Measurements from ENCODE around the gene ATP1A2.
A peak's percentile ranks its signal among the peaks of the same experiment; 100 is the strongest.

ATP1A2 gene

DNA sequence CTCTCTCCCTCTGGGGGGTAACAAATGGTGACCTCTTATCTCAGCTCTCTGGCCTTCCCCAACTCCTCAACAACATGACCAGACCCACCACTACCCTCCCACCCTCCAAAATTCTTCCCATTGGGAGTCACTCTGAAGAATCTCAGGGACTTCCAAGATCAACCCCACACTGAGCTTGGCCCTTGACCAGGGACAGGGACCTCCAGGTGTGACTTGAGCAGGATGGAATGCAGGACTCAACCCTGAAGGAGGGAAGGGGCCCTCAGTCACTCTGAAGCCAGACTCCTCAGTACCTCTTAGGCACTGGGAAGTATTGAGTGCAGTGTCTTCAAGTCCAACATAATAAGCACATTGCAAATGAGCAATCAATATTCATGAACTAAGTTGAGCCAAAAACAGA, 76.7 kb downstream of the ATP1A2 start:
- Histone ChIP-seq H3K4me3 (ENCODE audit: low read depth, low read length) (no peak overlapping the region), H3K4me1 (ENCODE audit: control insufficient read depth, insufficient read depth, low read length) (no peaks in the 10 kb centered on the region), H3K9me3 (ENCODE audit: control insufficient read depth, insufficient read depth, low read depth, low read length) (no peaks in the 10 kb centered on the region), H3K27ac (ENCODE audit: extremely low read depth, low read depth, low read length) (no peak overlapping the region), H3K36me3 (ENCODE audit: control insufficient read depth in 2 of 2, insufficient read depth in 1 of 2, low read length in 2 of 2) (no peaks in the 10 kb centered on the region)
- ChIA-PET POLR2A (interaction anchor here (1.0 to 2.3 kb wide), 2 partner anchors 14 to 28 kb away, joined by 3 to 9 read pairs; no protein-coding TSS in a partner anchor), CTCF (interaction anchor here (0.6 to 6.7 kb wide), 18 partner anchors 9 to 888 kb away, joined by 3 to 88 read pairs (median 8); partner anchors contain the start of gene PEA15)
- TF ChIP-seq GLIS1 (tag by site-specific recombination; IDR thresholded peaks at IDR 0.05): peak; percentile 54
- no peak for TF ChIP-seq ZNF521 (tag by site-specific recombination; IDR thresholded peaks at IDR 0.05)

All from HEK293 (cell line).